Activated CD8-positive, alpha-beta T cell treated with anti-CD3 and anti-CD28 coated beads for 36 hours (primary cell): ENCODE data around the gene PRDX4. TPM values are rescaled to one million over a fixed set of nuclear protein-coding genes. Genes with fewer than 3 reads are reported as not detected.
"Not testable (repeated sequence)": the region's sequence is repeated elsewhere in the genome, so short reads cannot be mapped to it uniquely, and the experiment has no call there.

Experiments used
- ATAC-seq: fragments of 200-7000 bp; cut with Tn5 transposase; one replicate; pipeline ENCODE4 v1.10.0; 2021; ENCODE audit warnings: mild to moderate bottlenecking, moderate library complexity
- CTCF ChIA-PET: fragments of 350-600 bp; sonication (Branson Sonifier 250); formaldehyde crosslinking; loops from one replicate; lab custom pipeline; 2021; ENCODE audit warnings: antibody characterized with exemption; lab: Charles Lee
- POLR2A ChIA-PET: fragments of 350-600 bp; sonication (Branson Sonifier 250); formaldehyde crosslinking; loops from one replicate; lab custom pipeline; 2021; ENCODE audit warnings: antibody characterized with exemption; lab: Charles Lee
- DNase-seq: peaks from one replicate; pipeline ENCODE4 v3.0.0-alpha.2; 2020
- H3K27ac Mint-ChIP-seq: one replicate; pipeline ENCODE4 v1.8.0; 2021; ENCODE audit warnings: mild to moderate bottlenecking, mixed read lengths
- H3K27me3 Mint-ChIP-seq: one replicate; pipeline ENCODE4 v1.8.0; 2021; ENCODE audit warnings: mixed read lengths
- H3K36me3 Mint-ChIP-seq: one replicate; pipeline ENCODE4 v1.8.0; 2021; ENCODE audit warnings: low read depth, mixed read lengths
- H3K4me1 Mint-ChIP-seq: one replicate; pipeline ENCODE4 v1.8.0; 2021; ENCODE audit warnings: low read depth, mixed read lengths
- H3K4me3 Mint-ChIP-seq: one replicate; pipeline ENCODE4 v1.8.0; 2021; ENCODE audit warnings: mild to moderate bottlenecking, moderate library complexity, mixed read lengths
- H3K9me3 Mint-ChIP-seq: one replicate; pipeline ENCODE4 v1.8.0; 2021; ENCODE audit warnings: mixed read lengths
- intact Hi-C: fragments of 100-400 bp; cut with micrococcal nuclease; formaldehyde crosslinking; loops from one replicate; pipeline ENCODE4 v1.10.0; 2022
- total RNA-seq, 2 experiments: library from RNA; stranded (reverse); gene quantifications; one replicate each; pipeline ENCODE4 v1.2.3, GENCODE V29; 2021
- TF ChIP-seq, protein P1 (sequence below): fragments of 200-600 bp; IDR thresholded peaks from one replicate; pipeline ENCODE4 v1.8.0; 2022; ENCODE audit warnings: antibody characterized with exemption, mild to moderate bottlenecking

The PRDX4 gene
- total RNA-seq, 2 experiments from 2014 or later: 39.6 to 42.0 TPM

- Mint-ChIP-seq H3K4me3 (no peak overlapping the region), H3K36me3 (no peaks in the 10 kb centered on the region), H3K27ac (no peak overlapping the region), H3K4me1 (no peaks in the 10 kb centered on the region), H3K9me3 (peaks cover 4% of the 10 kb centered on the region), H3K27me3 (no peaks in the 10 kb centered on the region)
- DNase-seq (no peak), ATAC-seq (no peak)
- intact Hi-C loops: no loop called here
- POLR2A ChIA-PET: no interaction called here
- CTCF ChIA-PET: no interaction called here
- TF ChIP-seq, protein P1, sequence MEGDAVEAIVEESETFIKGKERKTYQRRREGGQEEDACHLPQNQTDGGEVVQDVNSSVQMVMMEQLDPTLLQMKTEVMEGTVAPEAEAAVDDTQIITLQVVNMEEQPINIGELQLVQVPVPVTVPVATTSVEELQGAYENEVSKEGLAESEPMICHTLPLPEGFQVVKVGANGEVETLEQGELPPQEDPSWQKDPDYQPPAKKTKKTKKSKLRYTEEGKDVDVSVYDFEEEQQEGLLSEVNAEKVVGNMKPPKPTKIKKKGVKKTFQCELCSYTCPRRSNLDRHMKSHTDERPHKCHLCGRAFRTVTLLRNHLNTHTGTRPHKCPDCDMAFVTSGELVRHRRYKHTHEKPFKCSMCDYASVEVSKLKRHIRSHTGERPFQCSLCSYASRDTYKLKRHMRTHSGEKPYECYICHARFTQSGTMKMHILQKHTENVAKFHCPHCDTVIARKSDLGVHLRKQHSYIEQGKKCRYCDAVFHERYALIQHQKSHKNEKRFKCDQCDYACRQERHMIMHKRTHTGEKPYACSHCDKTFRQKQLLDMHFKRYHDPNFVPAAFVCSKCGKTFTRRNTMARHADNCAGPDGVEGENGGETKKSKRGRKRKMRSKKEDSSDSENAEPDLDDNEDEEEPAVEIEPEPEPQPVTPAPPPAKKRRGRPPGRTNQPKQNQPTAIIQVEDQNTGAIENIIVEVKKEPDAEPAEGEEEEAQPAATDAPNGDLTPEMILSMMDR: no peak
These were observed 22.5 kb upstream of the PRDX4 start for GRCh38 chrX:23644744-23645143.

GRCh38 chrX:23656091-23656490, 11.2 kb upstream of the PRDX4 start:
- Mint-ChIP-seq H3K27me3 (no peaks in the 10 kb centered on the region), H3K9me3 (no peaks in the 10 kb centered on the region), H3K36me3 (no peaks in the 10 kb centered on the region), H3K4me3 (no peak overlapping the region), H3K27ac (no peak overlapping the region), H3K4me1 (peaks cover 2% of the 10 kb centered on the region)
- TF ChIP-seq, protein P1: no peak
- POLR2A ChIA-PET: no interaction called here
- intact Hi-C loops: no loop called here
- ATAC-seq (no peak), DNase-seq (no peak)
- CTCF ChIA-PET: no interaction called here

DNA sequence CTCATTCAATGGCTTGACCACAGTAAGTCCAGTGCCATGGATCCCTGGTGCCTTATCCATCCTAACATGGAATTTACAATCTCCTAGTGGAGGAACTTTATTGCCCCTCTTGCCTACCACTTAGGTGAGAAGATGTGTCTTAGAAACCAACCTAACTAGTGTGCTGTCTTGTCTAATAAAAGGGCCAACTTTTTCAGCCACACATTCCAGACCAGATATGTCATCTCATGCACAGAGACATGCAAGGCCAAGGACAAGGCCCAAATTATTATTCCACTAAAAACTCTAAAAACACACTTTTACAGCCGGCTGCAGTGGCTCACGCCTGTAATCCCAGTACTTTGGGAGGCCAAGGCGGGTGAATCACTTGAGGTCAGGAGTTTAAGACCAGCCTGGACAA, 10.6 kb upstream of the PRDX4 start:
- no peaks in the 10 kb centered on the region for H3K36me3 Mint-ChIP-seq
- DNase-seq: no peak
- TF ChIP-seq, protein P1: no peak
- H3K27me3 Mint-ChIP-seq: no peaks in the 10 kb centered on the region
- no peak for ATAC-seq
- no peak overlapping the region for H3K27ac Mint-ChIP-seq
- H3K4me1 Mint-ChIP-seq: peaks cover 7% of the 10 kb centered on the region
- ChIA-PET POLR2A (no interaction called here), CTCF (no interaction called here)
- no peak overlapping the region for H3K4me3 Mint-ChIP-seq
- no peaks in the 10 kb centered on the region for H3K9me3 Mint-ChIP-seq
- intact Hi-C loops: no loop called here

DNA sequence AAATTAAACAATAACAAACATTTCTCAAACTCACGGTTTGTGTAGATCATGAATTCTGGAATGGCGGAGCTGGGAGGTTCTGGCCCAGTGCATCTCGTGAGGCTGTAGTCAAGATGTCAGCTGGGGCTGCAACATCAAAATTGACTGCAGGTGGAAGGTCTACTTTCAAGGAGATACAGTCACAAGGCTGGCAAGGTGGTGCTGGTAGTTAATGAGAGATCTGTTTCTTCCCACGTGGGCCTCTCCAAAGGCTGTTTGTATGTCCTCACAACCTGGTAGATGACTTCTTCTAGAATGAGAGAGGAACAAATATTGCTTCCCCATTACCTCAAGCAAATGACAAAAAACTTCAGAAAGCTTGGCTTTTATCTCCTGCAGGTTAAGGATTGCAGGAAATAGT, 8.0 kb upstream of the PRDX4 start:
- no peak for ATAC-seq

GRCh38 chrX:23660083-23660765, 7.1 kb upstream of the PRDX4 start:
- DNase-seq, H3K36me3 Mint-ChIP-seq, H3K27me3 Mint-ChIP-seq, CTCF ChIA-PET, H3K4me3 Mint-ChIP-seq, H3K27ac Mint-ChIP-seq, H3K9me3 Mint-ChIP-seq, intact Hi-C loops, ATAC-seq, POLR2A ChIA-PET: not testable (repeated sequence)
- peaks cover 26% of the 10 kb centered on the region for H3K4me1 Mint-ChIP-seq

More for the DNA sequence above, 8.0 kb upstream of the PRDX4 start:
- ChIA-PET POLR2A (no interaction called here), CTCF (no interaction called here)
- Mint-ChIP-seq H3K27ac (no peak overlapping the region), H3K4me3 (no peak overlapping the region), H3K27me3 (no peaks in the 10 kb centered on the region), H3K9me3 (no peaks in the 10 kb centered on the region), H3K4me1 (peaks cover 22% of the 10 kb centered on the region), H3K36me3 (no peaks in the 10 kb centered on the region)
- TF ChIP-seq, protein P1: no peak
- no peak for DNase-seq
- intact Hi-C loops: no loop called here
